ENCODE measurements around the gene HOXC11.

HOXC11 gene

DNA sequence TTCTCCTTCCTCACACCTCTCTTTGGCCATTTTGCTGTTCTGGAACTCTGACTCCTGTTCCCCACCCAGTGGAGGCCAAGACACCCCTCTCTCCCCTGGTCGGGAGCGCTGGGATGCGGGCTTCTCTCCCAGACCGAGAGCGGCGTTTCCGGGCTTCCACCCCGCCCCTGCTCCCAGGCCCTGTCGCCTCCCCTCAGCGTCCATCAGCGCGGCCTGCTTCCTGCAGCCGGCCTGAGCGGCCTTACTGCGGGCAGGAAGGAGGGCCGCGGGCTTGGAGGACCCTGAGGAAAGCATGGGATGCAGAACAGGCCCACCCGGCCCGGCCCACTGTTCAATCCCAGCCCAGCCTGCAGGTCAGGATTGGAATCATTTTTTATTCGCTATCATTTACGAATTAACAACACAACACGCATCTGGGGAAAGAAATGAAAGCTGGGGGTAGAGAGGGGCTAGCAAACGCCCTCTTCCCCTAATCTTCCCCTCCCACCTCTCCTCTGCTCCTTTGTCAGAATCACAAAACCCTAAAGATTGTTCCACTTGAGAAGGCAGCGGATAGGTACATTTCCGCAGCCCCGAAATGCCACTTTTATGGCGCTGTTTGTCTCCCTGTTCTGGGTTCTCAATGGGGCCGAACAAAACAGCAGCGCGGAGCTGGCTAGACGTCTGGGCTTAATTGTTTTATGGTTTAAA lies 32.1 kb downstream of the HOXC11 start:
- H3K27me3 ChIP-seq (ENCODE audit: insufficient read depth, insufficient read length), result peaks cover 97% of the 10 kb centered on the region

DNA sequence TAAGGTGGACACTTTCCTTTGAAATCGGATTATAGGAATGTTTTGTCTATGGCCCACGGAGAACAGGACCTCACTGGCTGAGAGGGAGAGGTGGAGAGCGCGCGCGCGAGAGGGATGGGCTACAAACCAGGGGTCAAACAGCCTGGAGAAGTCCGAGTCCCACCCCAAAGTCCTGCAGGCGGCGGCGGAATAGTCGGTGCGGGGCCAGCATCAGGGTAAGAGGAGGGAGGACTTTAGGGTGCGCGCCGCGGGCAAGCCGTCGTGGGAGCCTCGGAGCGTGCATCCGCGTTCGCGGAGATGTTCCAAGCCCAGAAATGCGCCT lies 32.6 kb downstream of the HOXC11 start:
- peaks cover 7% of the 10 kb centered on the region for H3K4me1 ChIP-seq (ENCODE audit: insufficient read depth, insufficient read length)
- H3K4me3 ChIP-seq (ENCODE audit: insufficient read length, low read depth), result no peak overlapping the region
- no peaks in the 10 kb centered on the region for H3K9me3 ChIP-seq (ENCODE audit: insufficient read depth, low read length)
- TF ChIP-seq ZNF274 (IDR thresholded peaks at IDR 0.05; ENCODE audit: low read depth, low read length) (no peak), SUZ12 (IDR thresholded peaks at IDR 0.05; ENCODE audit: extremely low read depth, insufficient read depth, insufficient read length) (no peak), YY1 (IDR thresholded peaks at IDR 0.05; ENCODE audit: insufficient read depth, insufficient read length) (no peak)
- no peaks in the 10 kb centered on the region for H3K36me3 ChIP-seq (ENCODE audit: insufficient read depth, insufficient read length, low read length)
- H3K9ac ChIP-seq (ENCODE audit: insufficient read length, low read depth), result no peak overlapping the region
- H3K27me3 ChIP-seq (ENCODE audit: insufficient read depth, insufficient read length), result peaks cover 97% of the 10 kb centered on the region
- DNase-seq (ENCODE audit: low read depth, low spot score), result no peak

More for the DNA sequence above, 32.1 kb downstream of the HOXC11 start:
- peak; percentile 48 for TF ChIP-seq SUZ12 (IDR thresholded peaks at IDR 0.05; ENCODE audit: extremely low read depth, insufficient read depth, insufficient read length)
- TF ChIP-seq ZNF274 (IDR thresholded peaks at IDR 0.05; ENCODE audit: low read depth, low read length), result no peak
- Histone ChIP-seq H3K4me3 (ENCODE audit: insufficient read length, low read depth) (no peak overlapping the region), H3K9me3 (ENCODE audit: insufficient read depth, low read length) (no peaks in the 10 kb centered on the region), H3K9ac (ENCODE audit: insufficient read length, low read depth) (peak overlapping the region; percentile 43), H3K4me1 (ENCODE audit: insufficient read depth, insufficient read length) (peaks cover 11% of the 10 kb centered on the region), H3K36me3 (ENCODE audit: insufficient read depth, insufficient read length, low read length) (no peaks in the 10 kb centered on the region)
- DNase-seq (ENCODE audit: low read depth, low spot score), result no peak

DNA sequence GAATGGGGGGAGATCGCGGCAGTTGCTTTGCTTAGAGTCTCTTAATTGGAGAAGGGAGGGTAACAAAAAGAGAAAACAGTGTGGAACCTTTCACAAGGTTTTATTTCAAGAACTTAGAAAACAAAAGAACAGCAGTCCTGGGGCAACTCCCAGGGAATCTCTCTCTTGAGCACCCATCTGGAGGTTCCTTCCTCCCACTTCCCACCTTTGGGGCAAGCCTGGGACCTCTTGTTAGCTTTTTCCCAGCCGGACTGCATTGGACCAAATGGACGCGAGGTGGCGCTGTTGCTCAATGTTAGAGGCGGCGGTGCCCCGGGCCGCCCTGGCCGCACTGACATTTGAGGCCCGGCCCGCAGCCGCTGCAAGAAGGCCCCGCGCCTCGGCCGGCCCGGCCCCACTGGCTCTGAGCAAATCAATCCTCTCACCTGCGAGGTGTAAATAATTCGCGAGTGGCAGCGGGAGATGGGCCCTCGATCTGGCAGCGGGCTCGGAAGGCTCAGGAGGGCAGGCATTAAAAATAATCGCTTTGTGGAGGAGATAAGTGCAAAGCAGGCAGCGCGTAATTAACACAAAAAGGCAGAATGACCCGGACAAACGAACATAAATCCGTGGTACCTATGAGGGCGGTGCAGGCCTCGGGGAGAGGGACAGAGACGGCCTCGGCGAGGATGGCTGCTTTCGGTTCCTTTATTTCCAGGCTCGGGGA lies 33.1 kb downstream of the HOXC11 start:
- Histone ChIP-seq H3K9me3 (ENCODE audit: insufficient read depth, low read length) (no peaks in the 10 kb centered on the region), H3K27me3 (ENCODE audit: insufficient read depth, insufficient read length) (peaks cover 97% of the 10 kb centered on the region), H3K4me1 (ENCODE audit: insufficient read depth, insufficient read length) (peaks cover 5% of the 10 kb centered on the region), H3K9ac (ENCODE audit: insufficient read length, low read depth) (no peak overlapping the region), H3K4me3 (ENCODE audit: insufficient read length, low read depth) (no peak overlapping the region), H3K36me3 (ENCODE audit: insufficient read depth, insufficient read length, low read length) (no peaks in the 10 kb centered on the region)
- TF ChIP-seq ZNF274 (IDR thresholded peaks at IDR 0.05; ENCODE audit: low read depth, low read length) (no peak), SUZ12 (IDR thresholded peaks at IDR 0.05; ENCODE audit: extremely low read depth, insufficient read depth, insufficient read length) (no peak), YY1 (IDR thresholded peaks at IDR 0.05; ENCODE audit: insufficient read depth, insufficient read length) (no peak)
- DNase-seq (ENCODE audit: low read depth, low spot score), result peak; percentile 69

DNA sequence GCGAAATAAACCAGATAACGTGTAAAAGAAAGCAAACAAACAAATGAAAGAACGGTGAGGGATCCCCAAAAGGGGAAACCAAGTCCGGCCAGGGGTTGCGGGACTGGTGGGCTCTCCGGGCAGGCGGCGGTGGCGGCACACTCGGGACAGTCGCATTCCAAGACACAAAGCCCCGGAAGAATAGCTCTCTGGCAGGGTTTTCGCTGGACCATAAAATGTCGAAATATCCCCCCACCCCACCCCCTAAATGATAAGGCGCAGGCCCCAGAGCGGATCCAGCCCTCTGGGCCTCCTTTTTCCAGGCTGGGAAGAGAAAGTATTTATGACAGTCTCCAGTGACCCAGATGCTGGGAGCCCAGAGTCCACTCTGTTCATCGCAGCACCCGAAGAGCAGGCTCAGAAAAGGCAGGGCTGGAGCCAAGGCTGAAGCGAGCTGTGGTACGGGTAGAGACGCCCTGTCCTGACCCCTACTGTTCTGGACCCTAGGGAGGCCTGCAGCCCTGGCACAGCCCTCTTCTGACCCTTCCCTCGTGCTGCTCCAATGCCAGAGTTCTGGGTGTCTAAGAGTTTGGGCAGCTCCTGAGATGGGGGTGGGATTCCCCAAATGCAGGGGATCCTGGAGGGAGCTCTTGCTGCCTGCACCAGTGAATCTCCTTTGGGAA lies 33.8 kb downstream of the HOXC11 start:
- Histone ChIP-seq H3K36me3 (ENCODE audit: insufficient read depth, insufficient read length, low read length) (no peaks in the 10 kb centered on the region), H3K27me3 (ENCODE audit: insufficient read depth, insufficient read length) (peaks cover 97% of the 10 kb centered on the region), H3K9me3 (ENCODE audit: insufficient read depth, low read length) (no peaks in the 10 kb centered on the region), H3K9ac (ENCODE audit: insufficient read length, low read depth) (no peak overlapping the region), H3K4me3 (ENCODE audit: insufficient read length, low read depth) (no peak overlapping the region), H3K4me1 (ENCODE audit: insufficient read depth, insufficient read length) (peaks cover 5% of the 10 kb centered on the region)
- TF ChIP-seq ZNF274 (IDR thresholded peaks at IDR 0.05; ENCODE audit: low read depth, low read length), result no peak
- no peak for TF ChIP-seq YY1 (IDR thresholded peaks at IDR 0.05; ENCODE audit: insufficient read depth, insufficient read length)
- no peak for TF ChIP-seq SUZ12 (IDR thresholded peaks at IDR 0.05; ENCODE audit: extremely low read depth, insufficient read depth, insufficient read length)
- no peak for DNase-seq (ENCODE audit: low read depth, low spot score)

DNA sequence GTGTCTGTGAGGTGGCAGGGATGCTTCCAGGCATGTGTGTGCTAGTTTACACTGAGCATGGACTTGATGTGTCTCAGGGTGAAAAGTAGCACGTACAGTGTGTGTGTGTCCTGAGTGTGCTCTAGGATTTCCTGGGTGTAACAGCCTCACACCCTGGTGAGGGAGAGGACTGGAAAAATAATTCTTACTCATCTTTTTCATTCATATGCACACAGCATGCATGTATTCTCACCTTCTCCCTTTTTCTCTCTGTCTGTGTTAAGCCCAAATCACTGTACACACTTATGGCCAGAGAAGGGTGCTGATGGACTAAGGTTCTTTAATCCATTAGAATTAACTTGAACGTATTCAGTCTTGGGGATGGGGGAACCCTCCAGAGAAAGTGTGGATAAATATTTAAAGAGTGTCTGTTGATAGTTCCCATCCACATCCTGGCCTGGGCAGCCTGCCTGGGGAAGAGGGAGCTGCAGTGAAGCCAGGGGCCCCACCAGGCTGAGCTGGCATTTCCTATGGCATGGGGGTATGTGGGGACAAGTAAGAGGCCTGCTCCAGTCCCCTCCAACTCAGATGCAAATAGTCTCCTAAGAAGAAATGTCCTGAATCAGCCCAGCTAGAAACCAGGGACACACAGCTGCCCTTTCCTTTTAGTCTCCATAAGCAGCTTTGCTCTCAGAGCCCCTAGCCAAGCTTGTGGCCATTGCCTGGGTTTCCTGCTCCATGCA lies 34.8 kb downstream of the HOXC11 start:
- no peaks in the 10 kb centered on the region for H3K9me3 ChIP-seq (ENCODE audit: insufficient read depth, low read length)
- no peak overlapping the region for H3K4me3 ChIP-seq (ENCODE audit: insufficient read length, low read depth)
- TF ChIP-seq SUZ12 (IDR thresholded peaks at IDR 0.05; ENCODE audit: extremely low read depth, insufficient read depth, insufficient read length) (no peak), YY1 (IDR thresholded peaks at IDR 0.05; ENCODE audit: insufficient read depth, insufficient read length) (no peak), ZNF274 (IDR thresholded peaks at IDR 0.05; ENCODE audit: low read depth, low read length) (no peak)
- peaks cover 5% of the 10 kb centered on the region for H3K4me1 ChIP-seq (ENCODE audit: insufficient read depth, insufficient read length)
- peaks cover 97% of the 10 kb centered on the region for H3K27me3 ChIP-seq (ENCODE audit: insufficient read depth, insufficient read length)
- no peak overlapping the region for H3K9ac ChIP-seq (ENCODE audit: insufficient read length, low read depth)
- DNase-seq (ENCODE audit: low read depth, low spot score), result no peak
- no peaks in the 10 kb centered on the region for H3K36me3 ChIP-seq (ENCODE audit: insufficient read depth, insufficient read length, low read length)

DNA sequence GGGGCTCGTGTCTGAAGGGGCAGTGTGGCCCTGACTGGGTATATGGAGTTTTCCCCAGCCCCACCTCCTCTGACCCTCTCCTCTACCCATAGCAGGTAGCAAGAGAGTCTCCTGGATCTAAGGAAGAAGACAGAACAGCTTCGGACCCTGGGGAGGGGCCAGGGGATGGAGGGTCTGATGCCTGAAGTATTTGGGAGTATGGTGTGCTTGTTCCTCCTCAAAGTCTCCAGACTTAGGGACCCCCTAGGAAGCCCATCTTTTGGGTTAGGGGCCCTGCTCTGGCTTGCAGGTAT lies 35.3 kb downstream of the HOXC11 start:
- no peaks in the 10 kb centered on the region for H3K9me3 ChIP-seq (ENCODE audit: insufficient read depth, low read length)
- no peak overlapping the region for H3K4me3 ChIP-seq (ENCODE audit: insufficient read length, low read depth)
- TF ChIP-seq YY1 (IDR thresholded peaks at IDR 0.05; ENCODE audit: insufficient read depth, insufficient read length), result no peak
- TF ChIP-seq ZNF274 (IDR thresholded peaks at IDR 0.05; ENCODE audit: low read depth, low read length), result no peak
- TF ChIP-seq SUZ12 (IDR thresholded peaks at IDR 0.05; ENCODE audit: extremely low read depth, insufficient read depth, insufficient read length), result no peak
- H3K9ac ChIP-seq (ENCODE audit: insufficient read length, low read depth), result no peak overlapping the region
- peaks cover 97% of the 10 kb centered on the region for H3K27me3 ChIP-seq (ENCODE audit: insufficient read depth, insufficient read length)
- peaks cover 5% of the 10 kb centered on the region for H3K4me1 ChIP-seq (ENCODE audit: insufficient read depth, insufficient read length)
- DNase-seq (ENCODE audit: low read depth, low spot score), result no peak
- no peaks in the 10 kb centered on the region for H3K36me3 ChIP-seq (ENCODE audit: insufficient read depth, insufficient read length, low read length)
